Endodermal cell (in vitro differentiated cells): ENCODE measurements around the gene LSG1. TPM values are rescaled to one million over a fixed set of nuclear protein-coding genes. Genes with fewer than 3 reads are reported as not detected.
"Not testable (repeated sequence)": the region's sequence is repeated elsewhere in the genome, so short reads cannot be mapped to it uniquely, and the experiment has no call there.

Experiments used
- DNase-seq: peaks from one replicate; pipeline ENCODE4 v3.0.0-alpha.2; 2017
- H3K27ac ChIP-seq: 2 replicates; pipeline ENCODE4 v1.5.1; 2013; ENCODE audit warnings: mild to moderate bottlenecking, low read depth, low read length, moderate library complexity
- H3K27me3 ChIP-seq: 2 replicates; pipeline ENCODE4 v1.6.1; 2013; ENCODE audit warnings: mild to moderate bottlenecking, low read length, moderate library complexity; ENCODE audit not compliant: insufficient read depth, control insufficient read depth, poor library complexity, severe bottlenecking
- H3K36me3 ChIP-seq: 2 replicates; pipeline ENCODE4 v1.7.0; 2013; ENCODE audit warnings: mild to moderate bottlenecking, low read length, moderate library complexity; ENCODE audit not compliant: control insufficient read depth, insufficient read depth
- H3K4me1 ChIP-seq: one replicate; pipeline ENCODE4 v1.7.0; 2013; ENCODE audit warnings: low read length; ENCODE audit not compliant: control insufficient read depth, insufficient read depth
- H3K4me3 ChIP-seq: 2 replicates; pipeline ENCODE4 v1.5.1; 2013; ENCODE audit warnings: mild to moderate bottlenecking, low read length, moderate library complexity
- H3K9ac ChIP-seq: 2 replicates; pipeline ENCODE4 v1.6.1; 2013; ENCODE audit warnings: mild to moderate bottlenecking, low read length, moderate library complexity; ENCODE audit not compliant: poor library complexity, severe bottlenecking; ENCODE audit errors: extremely low read depth
- H3K9me3 ChIP-seq: 2 replicates; pipeline ENCODE4 v1.6.1; 2013; ENCODE audit warnings: mild to moderate bottlenecking, low read length, moderate library complexity; ENCODE audit not compliant: control insufficient read depth
- H3K27ac Mint-ChIP-seq: 2 replicates; pipeline ENCODE4 v1.8.0; 2020; ENCODE audit warnings: mixed read lengths
- H3K27me3 Mint-ChIP-seq: 2 replicates; pipeline ENCODE4 v1.8.0; 2021; ENCODE audit warnings: mild to moderate bottlenecking, mixed read lengths; ENCODE audit not compliant: insufficient read depth
- H3K36me3 Mint-ChIP-seq: 2 replicates; pipeline ENCODE4 v1.8.0; 2020; ENCODE audit warnings: low read depth, mixed read lengths
- H3K4me1 Mint-ChIP-seq: 2 replicates; pipeline ENCODE4 v1.8.0; 2020; ENCODE audit warnings: mixed read lengths
- H3K4me3 Mint-ChIP-seq: 2 replicates; pipeline ENCODE4 v1.8.0; 2020; ENCODE audit warnings: mild to moderate bottlenecking, moderate library complexity, mixed read lengths
- H3K9me3 Mint-ChIP-seq: 2 replicates; pipeline ENCODE4 v1.8.0; 2020; ENCODE audit warnings: mild to moderate bottlenecking, mixed read lengths
- WGBS, 2 experiments: methylation state at CpG; one replicate each; pipeline versions ENCODE4 v1.1.5 to v1.1.7; 2013; ENCODE audit warnings: missing lambda C conversion rate in 2 of 2, mixed read lengths in 1 of 2; ENCODE audit not compliant: insufficient coverage in 1 of 2, insufficient read length in 1 of 2; 5-methylcytosine and 5-hydroxymethylcytosine counted together
- total RNA-seq, 2 donors: library from RNA; stranded (reverse); fragmentation: NEBNext Ultra II Directional in 1 of 2; extraction: Animal tissue kit (Norgen Biotek cat#: 25700) in 1 of 2; gene quantifications; 2 replicates in 1 of 2; 3 replicates in 1 of 2; pipeline ENCODE4 v1.2.1, GENCODE V29; 2021
- TF ChIP-seq, protein P1 (sequence below): fragments of 200-600 bp; sonication (generic); conservative IDR thresholded peaks from 2 replicates; pipeline ENCODE4 v1.5.0; 2021; ENCODE audit warnings: antibody characterized with exemption, mild to moderate bottlenecking

The LSG1 gene
- total RNA-seq, 2 donors from 2014 or later: 38.3 to 44.7 TPM

DNA sequence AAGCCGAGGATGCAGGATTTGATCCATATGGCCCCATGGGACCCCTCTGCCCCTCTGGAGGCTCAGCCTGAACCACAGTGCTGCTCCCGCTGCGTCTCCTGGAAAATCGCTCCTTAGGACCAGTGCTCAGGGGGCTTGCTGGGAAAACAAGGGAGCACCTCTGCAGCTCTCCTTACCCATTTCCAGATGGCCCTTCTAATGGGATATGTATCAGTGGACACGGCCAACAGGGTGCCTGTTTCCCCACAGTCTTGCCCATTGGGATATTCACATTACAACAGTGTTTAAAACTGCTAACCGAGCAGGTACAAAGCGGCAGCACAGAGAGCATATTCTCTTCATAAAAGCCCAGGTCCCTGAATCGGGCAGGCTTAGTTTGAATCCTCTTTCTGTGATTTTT, 65.8 kb downstream of the LSG1 start:
- H3K9me3 ChIP-seq: no peaks in the 10 kb centered on the region
- H3K27me3 Mint-ChIP-seq: no peaks in the 10 kb centered on the region
- H3K27me3 ChIP-seq: no peaks in the 10 kb centered on the region
- peaks cover 30% of the 10 kb centered on the region for H3K36me3 Mint-ChIP-seq
- no peak for DNase-seq
- H3K27ac Mint-ChIP-seq: no peak overlapping the region
- peaks cover 5% of the 10 kb centered on the region for H3K4me1 Mint-ChIP-seq
- H3K4me3 ChIP-seq: no peak overlapping the region
- H3K9me3 Mint-ChIP-seq: no peaks in the 10 kb centered on the region
- no peak overlapping the region for H3K9ac ChIP-seq
- H3K27ac ChIP-seq: no peak overlapping the region
- TF ChIP-seq, protein P1, sequence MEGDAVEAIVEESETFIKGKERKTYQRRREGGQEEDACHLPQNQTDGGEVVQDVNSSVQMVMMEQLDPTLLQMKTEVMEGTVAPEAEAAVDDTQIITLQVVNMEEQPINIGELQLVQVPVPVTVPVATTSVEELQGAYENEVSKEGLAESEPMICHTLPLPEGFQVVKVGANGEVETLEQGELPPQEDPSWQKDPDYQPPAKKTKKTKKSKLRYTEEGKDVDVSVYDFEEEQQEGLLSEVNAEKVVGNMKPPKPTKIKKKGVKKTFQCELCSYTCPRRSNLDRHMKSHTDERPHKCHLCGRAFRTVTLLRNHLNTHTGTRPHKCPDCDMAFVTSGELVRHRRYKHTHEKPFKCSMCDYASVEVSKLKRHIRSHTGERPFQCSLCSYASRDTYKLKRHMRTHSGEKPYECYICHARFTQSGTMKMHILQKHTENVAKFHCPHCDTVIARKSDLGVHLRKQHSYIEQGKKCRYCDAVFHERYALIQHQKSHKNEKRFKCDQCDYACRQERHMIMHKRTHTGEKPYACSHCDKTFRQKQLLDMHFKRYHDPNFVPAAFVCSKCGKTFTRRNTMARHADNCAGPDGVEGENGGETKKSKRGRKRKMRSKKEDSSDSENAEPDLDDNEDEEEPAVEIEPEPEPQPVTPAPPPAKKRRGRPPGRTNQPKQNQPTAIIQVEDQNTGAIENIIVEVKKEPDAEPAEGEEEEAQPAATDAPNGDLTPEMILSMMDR: no peak
- H3K4me3 Mint-ChIP-seq: no peak overlapping the region
- WGBS, 2 experiments: 82 to 100% methylated on average over 6 to 8 of the region's 8 CpGs
- no peaks in the 10 kb centered on the region for H3K36me3 ChIP-seq
- no peaks in the 10 kb centered on the region for H3K4me1 ChIP-seq

DNA sequence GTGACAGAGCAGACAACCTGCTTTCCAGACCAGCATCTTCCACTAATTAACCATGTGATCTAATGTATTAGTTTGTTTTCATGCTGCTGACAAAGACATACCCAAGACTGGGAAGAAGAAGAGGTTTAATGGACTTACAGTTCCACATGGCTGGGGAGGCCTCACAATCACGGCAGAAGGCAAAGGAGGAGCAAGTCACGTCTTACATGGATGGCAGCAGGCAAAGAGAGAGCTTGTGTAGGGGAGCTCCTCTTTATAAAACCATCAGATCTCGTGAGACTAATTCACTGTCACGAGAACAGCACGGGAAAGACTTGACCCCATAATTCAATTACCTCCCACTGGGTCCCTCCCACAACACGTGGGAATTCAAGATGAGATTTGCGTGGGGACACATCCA, 66.7 kb downstream of the LSG1 start:
- H3K27me3 ChIP-seq, H3K9me3 ChIP-seq, DNase-seq, H3K27ac Mint-ChIP-seq, H3K4me3 ChIP-seq, H3K27me3 Mint-ChIP-seq, H3K9me3 Mint-ChIP-seq, H3K36me3 ChIP-seq, H3K27ac ChIP-seq, H3K4me1 Mint-ChIP-seq, H3K4me1 ChIP-seq, H3K9ac ChIP-seq, H3K4me3 Mint-ChIP-seq: not testable (repeated sequence)
- WGBS, 2 experiments: 90 to 93% methylated on average over 7 of the region's 7 CpGs
- peaks cover 29% of the 10 kb centered on the region for H3K36me3 Mint-ChIP-seq

DNA sequence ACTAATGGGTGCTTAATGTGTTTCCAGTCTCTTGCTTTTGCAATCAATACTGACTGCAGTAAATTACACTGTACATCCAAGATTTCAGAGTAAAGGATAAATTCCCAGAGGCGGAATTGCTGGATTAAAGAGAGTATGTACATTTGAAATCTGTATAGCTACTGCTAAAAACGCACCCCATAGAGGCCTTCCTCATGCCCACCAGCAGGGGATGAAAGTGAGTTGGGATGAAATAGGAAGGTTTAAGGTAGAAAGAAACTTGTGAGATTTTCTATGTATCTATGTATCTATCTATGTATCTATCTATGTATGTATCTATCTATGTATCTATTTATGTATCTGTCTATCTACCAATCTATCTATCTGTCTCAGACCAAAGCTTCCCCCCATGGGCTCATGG, 67.2 kb downstream of the LSG1 start:
- H3K27ac ChIP-seq: no peak overlapping the region
- Mint-ChIP-seq H3K36me3 (peaks cover 29% of the 10 kb centered on the region), H3K9me3 (no peaks in the 10 kb centered on the region), H3K4me3 (no peak overlapping the region), H3K27me3 (no peaks in the 10 kb centered on the region), H3K27ac (no peak overlapping the region), H3K4me1 (peaks cover 5% of the 10 kb centered on the region)
- H3K27me3 ChIP-seq: no peaks in the 10 kb centered on the region
- H3K4me3 ChIP-seq: no peak overlapping the region
- TF ChIP-seq, protein P1: peak; percentile 74
- 84% methylated on average over 2 of the region's 2 CpGs; no CpG with 5 or more reads in 1 of the 2 experiments for WGBS, 2 experiments
- H3K9ac ChIP-seq: no peak overlapping the region
- peaks cover 4% of the 10 kb centered on the region for H3K36me3 ChIP-seq
- no peak for DNase-seq
- no peaks in the 10 kb centered on the region for H3K9me3 ChIP-seq
- no peaks in the 10 kb centered on the region for H3K4me1 ChIP-seq

DNA sequence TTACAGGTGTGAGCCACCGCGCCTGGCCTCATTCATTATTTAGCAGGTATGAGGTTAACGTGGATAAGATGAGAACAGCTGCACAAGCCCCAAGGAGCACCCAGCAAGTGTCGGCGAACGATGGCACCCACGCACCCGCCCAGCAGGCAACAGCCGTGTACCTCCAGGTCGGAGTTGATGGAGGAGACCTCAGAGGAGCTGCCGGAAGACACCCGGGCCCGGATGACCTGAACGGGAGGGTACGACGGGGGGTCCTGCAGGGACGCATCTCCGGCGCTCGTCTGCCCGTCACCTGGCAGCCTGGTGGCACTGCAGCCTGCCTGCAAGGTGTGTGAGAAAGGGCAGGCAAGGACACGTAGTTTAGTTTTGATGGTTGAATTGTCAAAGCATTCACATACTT, 67.9 kb downstream of the LSG1 start:
- TF ChIP-seq, protein P1: no peak

More for the DNA sequence above, 67.9 kb downstream of the LSG1 start:
- H3K4me1 ChIP-seq: no peaks in the 10 kb centered on the region
- H3K9me3 ChIP-seq: no peaks in the 10 kb centered on the region
- H3K36me3 Mint-ChIP-seq: peaks cover 31% of the 10 kb centered on the region
- no peaks in the 10 kb centered on the region for H3K9me3 Mint-ChIP-seq
- H3K36me3 ChIP-seq: peaks cover 4% of the 10 kb centered on the region
- no peak for DNase-seq
- H3K27ac Mint-ChIP-seq: no peak overlapping the region
- WGBS, 2 experiments: 94 to 95% methylated on average over 16 to 22 of the region's 22 CpGs
- no peaks in the 10 kb centered on the region for H3K27me3 ChIP-seq
- H3K9ac ChIP-seq: no peak overlapping the region
- H3K27me3 Mint-ChIP-seq: no peaks in the 10 kb centered on the region
- H3K4me1 Mint-ChIP-seq: peaks cover 5% of the 10 kb centered on the region
- no peak overlapping the region for H3K4me3 Mint-ChIP-seq
- no peak overlapping the region for H3K4me3 ChIP-seq
- no peak overlapping the region for H3K27ac ChIP-seq
